Adrenal gland (tissue), 12 donors: ENCODE measurements around the gene TUBA1B. TPM values are rescaled to one million over a fixed set of nuclear protein-coding genes. Genes with fewer than 3 reads are reported as not detected.

ENCODE experiments used
- DNase-seq, 7 donors: peaks; one replicate each; pipeline ENCODE4 v3.0.0-alpha.2; 2019 to 2020
- H3K27ac ChIP-seq, 5 donors: fragments of 200-600 bp; sonication (generic) in 4 of 5; 1 replicate in 3 of 5; 2 replicates in 2 of 5; pipeline versions ENCODE4 v1.5.1 to v1.8.0; 2016 to 2020; ENCODE audit warnings: mild to moderate bottlenecking in 1 of 5
- H3K27me3 ChIP-seq: fragments of 200-600 bp; 2 replicates; pipeline ENCODE4 v1.8.0; 2021
- H3K36me3 ChIP-seq, 2 donors: fragments of 200-600 bp; replicated peaks in 1 of 2; 1 replicate in 1 of 2; 2 replicates in 1 of 2; pipeline versions ENCODE4 v1.5.1 to v1.8.0; 2018 to 2022
- H3K4me1 ChIP-seq, 2 donors: fragments of 200-600 bp; replicated peaks in 1 of 2; 1 replicate in 1 of 2; 2 replicates in 1 of 2; pipeline versions ENCODE4 v1.5.1 to v1.8.0; 2018 to 2021
- H3K4me3 ChIP-seq, 4 donors: fragments of 200-600 bp; sonication (generic) in 3 of 4; one replicate each; pipeline ENCODE4 v1.5.1; 2016 to 2018
- H3K9me3 ChIP-seq, 3 donors: fragments of 200-600 bp; sonication (generic) in 1 of 3; replicated peaks in 1 of 3; 1 replicate in 2 of 3; 2 replicates in 1 of 3; pipeline versions ENCODE4 v1.5.1 to v1.8.0; 2016 to 2021
- POLR2A ChIP-seq, 2 donors: fragments of 450-650 bp; IDR thresholded peaks; one replicate each; pipeline ENCODE4 v1.6.1; 2017; ENCODE audit warnings: antibody characterized with exemption in 2 of 2, mild to moderate bottlenecking in 2 of 2, moderate library complexity in 1 of 2
- WGBS, 4 donors: extraction: QIAGEN DNeasy Blood & Tissue Kit in 2 of 4; methylation state at CpG; one replicate each; pipeline versions ENCODE4 v1.1.5 to v1.1.7; 2013 to 2017; 5-methylcytosine and 5-hydroxymethylcytosine counted together
- intact Hi-C, 2 donors: fragments of 100-400 bp; cut with DNase I; formaldehyde crosslinking; loops; one replicate each; pipeline versions ENCODE4 v1.14.1 to v1.15.0; 2022 to 2023
- polyA plus RNA-seq, 3 donors: library from polyadenylated mRNA; stranded (reverse); fragments of 200-250 nt in 2 of 3; fragments of 350-450 nt in 1 of 3; fragmentation: Illumina TruSeq in 1 of 3; extraction: RNeasy Lipid Tissue Mini Kit (QIAGEN cat#74804) in 1 of 3; gene quantifications; one replicate each; pipeline ENCODE4 v1.2.3, GENCODE V29; 2013 to 2014
- total RNA-seq, 9 donors: library from RNA; depleted of rRNA in 4 of 9; stranded (reverse); fragments of >200 nt in 4 of 9; fragments of 120-200 nt in 1 of 9; fragmentation: NEBNext Ultra II Directional in 1 of 9; extraction: Animal tissue kit (Norgen Biotek cat#: 25700) in 1 of 9; gene quantifications; one replicate each; pipeline versions ENCODE4 v1.1.0 to v1.2.4, GENCODE V29; 2013 to 2023
- TF ChIP-seq, protein P1 (sequence below), 6 experiments: fragments of 450-650 bp in 4 of 6; fragments of 200-600 bp in 2 of 6; sonication (generic) in 1 of 6; IDR thresholded peaks; 1 replicate in 5 of 6; 2 replicates in 1 of 6; pipeline versions ENCODE4 v1.5.1 to v1.8.0; 2016 to 2021; ENCODE audit warnings: antibody characterized with exemption in 6 of 6, mild to moderate bottlenecking in 2 of 6, moderate library complexity in 1 of 6
- donor health status: healthy with polysubstance abuse.
- donor health status: Bipolar disorder and iron deficiency.
- donor health status: DM: yes; HTN: yes; CAD: no.
- donor health status: DM: no; HTN: no; CAD: no.
- donor health status: DM: no; HTN: no; CAD: no.
- donor health status: DM: yes; HTN: yes; CAD: no.

TUBA1B gene
- total and polyA plus RNA-seq, 12 donors = 174 to 830 (median 377) TPM

DNA sequence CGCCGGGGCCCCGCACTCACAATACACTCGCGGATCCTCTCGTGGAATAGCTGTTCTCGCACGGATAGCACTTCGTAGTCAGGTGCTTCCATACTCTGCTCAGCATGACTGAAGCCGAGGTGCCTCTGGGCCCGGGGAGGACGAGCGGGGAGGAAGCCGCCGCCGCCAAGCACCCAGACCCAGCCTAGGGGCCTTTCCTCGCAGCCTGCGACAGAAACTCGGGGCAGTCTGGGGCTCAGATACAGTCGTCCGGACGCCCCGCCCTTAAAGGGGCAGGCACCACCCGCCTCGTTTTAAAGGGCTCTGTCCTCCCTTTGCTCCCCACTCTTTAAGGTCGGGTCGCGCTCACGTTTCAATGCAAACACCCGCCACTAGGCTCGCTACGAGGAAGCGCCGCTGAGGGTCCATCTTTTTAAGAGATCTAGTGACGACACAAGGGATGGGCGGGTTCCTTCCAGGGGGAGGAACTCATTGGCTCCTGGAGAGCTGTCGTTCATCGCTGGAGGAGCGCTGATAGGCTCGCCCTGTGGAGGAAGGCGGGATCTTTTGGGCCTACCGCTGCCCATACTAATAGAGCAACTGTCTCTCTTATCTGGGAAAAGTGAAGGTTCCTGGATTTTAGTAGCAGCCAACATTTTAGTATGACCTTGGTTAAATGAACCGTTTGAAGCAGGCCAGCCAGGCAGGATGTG lies 20.6 kb downstream of the TUBA1B start, which contains the start of gene LMBR1L:
LMBR1L (minus strand) TSS at position 384 of the 692 bp plus-strand sequence; CDS start at position 92, 292 bp downstream.
- intact Hi-C loops = no loop called here
- Histone ChIP-seq H3K27ac (peak within 1 kb of the TSS; percentile 42 to 97 (median 97)), H3K4me3 (peak within 1 kb of the TSS; percentile 9 to 93 (median 82)), H3K9me3 (no peaks in the 10 kb centered on the region), H3K27me3 (no peaks in the 10 kb centered on the region), H3K4me1 (peaks cover 25 to 43% of the 10 kb centered on the region in 2 donors), H3K36me3 (peaks cover 0 to 13% of the 10 kb centered on the region in 2 donors)
- DNase-seq = peak; percentile 96 to 99 (median 98)
- TF ChIP-seq POLR2A (IDR thresholded peaks at IDR 0.05) = peak; percentile 75 to 92
- TF ChIP-seq, protein P1, sequence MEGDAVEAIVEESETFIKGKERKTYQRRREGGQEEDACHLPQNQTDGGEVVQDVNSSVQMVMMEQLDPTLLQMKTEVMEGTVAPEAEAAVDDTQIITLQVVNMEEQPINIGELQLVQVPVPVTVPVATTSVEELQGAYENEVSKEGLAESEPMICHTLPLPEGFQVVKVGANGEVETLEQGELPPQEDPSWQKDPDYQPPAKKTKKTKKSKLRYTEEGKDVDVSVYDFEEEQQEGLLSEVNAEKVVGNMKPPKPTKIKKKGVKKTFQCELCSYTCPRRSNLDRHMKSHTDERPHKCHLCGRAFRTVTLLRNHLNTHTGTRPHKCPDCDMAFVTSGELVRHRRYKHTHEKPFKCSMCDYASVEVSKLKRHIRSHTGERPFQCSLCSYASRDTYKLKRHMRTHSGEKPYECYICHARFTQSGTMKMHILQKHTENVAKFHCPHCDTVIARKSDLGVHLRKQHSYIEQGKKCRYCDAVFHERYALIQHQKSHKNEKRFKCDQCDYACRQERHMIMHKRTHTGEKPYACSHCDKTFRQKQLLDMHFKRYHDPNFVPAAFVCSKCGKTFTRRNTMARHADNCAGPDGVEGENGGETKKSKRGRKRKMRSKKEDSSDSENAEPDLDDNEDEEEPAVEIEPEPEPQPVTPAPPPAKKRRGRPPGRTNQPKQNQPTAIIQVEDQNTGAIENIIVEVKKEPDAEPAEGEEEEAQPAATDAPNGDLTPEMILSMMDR (IDR thresholded peaks at IDR 0.05) = peak; percentile 13 to 68 (median 48)
- WGBS, 4 donors = 0 to 1% (median 0%) methylated on average over 1 to 43 of the region's 43 CpGs

DNA sequence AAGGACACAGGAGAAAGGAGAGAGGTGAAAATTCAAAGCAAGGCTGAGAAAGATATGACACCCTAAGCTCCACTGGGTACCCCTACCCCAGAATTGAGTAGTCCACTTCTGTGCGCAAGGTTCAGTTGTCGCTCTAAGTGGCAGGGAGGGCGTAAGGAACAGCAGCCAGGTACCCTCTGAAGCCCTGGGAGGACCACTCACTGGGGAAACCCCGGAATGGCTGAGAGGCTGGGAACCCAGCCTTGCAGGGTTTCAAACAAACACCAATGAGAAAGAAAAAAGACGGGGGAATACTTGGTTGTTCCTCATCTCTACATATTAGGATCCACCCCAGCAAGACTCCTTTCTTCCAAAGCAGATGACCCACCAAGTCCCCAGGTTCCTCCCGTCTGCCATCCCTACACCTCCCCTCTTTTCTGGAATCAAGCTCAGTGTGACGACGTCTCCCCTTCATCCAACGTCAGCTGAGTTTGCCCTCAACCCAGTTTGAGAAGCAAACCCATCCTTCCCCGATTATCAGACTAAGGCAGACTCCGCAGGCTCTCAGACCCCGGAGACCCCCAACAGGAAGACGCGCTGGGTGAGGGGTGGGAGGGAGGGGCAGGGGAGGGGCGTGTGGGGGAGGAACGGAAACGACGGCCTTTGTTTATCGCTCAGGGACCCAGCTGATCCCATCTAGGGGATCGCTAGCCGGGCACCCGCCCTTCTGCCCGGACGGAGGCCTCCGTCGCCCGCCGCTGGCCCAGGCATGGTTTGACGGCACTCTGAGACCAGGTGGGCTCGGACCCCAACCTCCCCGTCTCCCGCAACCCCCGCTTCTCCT lies 21.3 kb downstream of the TUBA1B start:
- 3 to 8% (median 3%) methylated on average over 11 to 33 of the region's 33 CpGs for WGBS, 4 donors
- intact Hi-C loops = no loop called here
- no peak for TF ChIP-seq POLR2A (IDR thresholded peaks at IDR 0.05)
- TF ChIP-seq, protein P1 (IDR thresholded peaks at IDR 0.05) = no peak

DNA sequence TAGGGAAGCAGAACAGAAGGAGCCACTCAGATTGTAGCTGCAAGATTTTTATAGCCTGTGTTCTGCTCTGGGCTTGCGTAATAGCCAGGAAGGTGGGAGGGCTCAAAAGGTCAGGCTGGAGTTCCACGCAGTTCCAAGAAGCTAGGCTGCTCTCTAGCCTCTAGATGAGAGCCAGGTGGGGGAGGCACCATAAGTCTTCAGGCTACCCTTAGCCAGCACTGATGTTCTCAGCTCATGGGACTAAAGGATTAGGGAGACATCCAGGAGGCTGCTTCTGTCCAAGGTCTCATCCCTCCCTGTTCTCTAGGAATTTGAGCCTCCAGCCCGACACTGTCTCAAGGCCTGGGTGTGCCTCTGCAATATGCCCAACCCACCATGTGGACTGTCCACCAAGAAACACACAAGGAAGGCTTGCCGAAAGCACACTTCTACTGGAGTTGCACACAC lies 22.2 kb downstream of the TUBA1B start:
- intact Hi-C loops = no loop called here
- Histone ChIP-seq H3K9me3 (no peaks in the 10 kb centered on the region), H3K36me3 (peaks cover 0 to 29% of the 10 kb centered on the region in 2 donors), H3K27me3 (no peaks in the 10 kb centered on the region), H3K4me1 (peaks cover 25 to 50% of the 10 kb centered on the region in 2 donors), H3K4me3 (peak overlapping the region in 2 of 4 donors; percentile 73 to 91), H3K27ac (peak overlapping the region; percentile 23 to 97 (median 97))
- 2 to 9% (median 6%) methylated on average over 3 to 4 of the region's 4 CpGs for WGBS, 4 donors
- TF ChIP-seq POLR2A (IDR thresholded peaks at IDR 0.05) = peak; percentile 38 to 73
- TF ChIP-seq, protein P1 (IDR thresholded peaks at IDR 0.05) = peak in 1 of 6 experiments; percentile 5
- DNase-seq = peak; percentile 66 to 89 (median 80)

More for the DNA sequence above, 21.3 kb downstream of the TUBA1B start:
- peaks cover 0 to 20% of the 10 kb centered on the region in 2 donors for H3K36me3 ChIP-seq
- H3K27ac ChIP-seq = peak overlapping the region; percentile 42 to 97 (median 97)
- H3K27me3 ChIP-seq = no peaks in the 10 kb centered on the region
- peak in 4 of 7 donors; percentile 40 to 62 (median 43) for DNase-seq
- no peaks in the 10 kb centered on the region for H3K9me3 ChIP-seq
- H3K4me3 ChIP-seq = peak overlapping the region; percentile 9 to 93 (median 82)
- peaks cover 25 to 50% of the 10 kb centered on the region in 2 donors for H3K4me1 ChIP-seq
